CD4-positive, alpha-beta T cell (primary cell): ENCODE results near the gene OR2T10. TPM values are rescaled to one million over a fixed set of nuclear protein-coding genes. Genes with fewer than 3 reads are reported as not detected.

Experiments used
- ATAC-seq: fragments of 200-7000 bp; cut with Tn5 transposase; one replicate; pipeline ENCODE4 v1.10.0; 2022; ENCODE audit warnings: mild to moderate bottlenecking; ENCODE audit not compliant: poor library complexity
- CTCF ChIA-PET: fragments of 350-600 bp; sonication (Branson Sonifier 250); formaldehyde crosslinking; loops from one replicate; lab custom pipeline; 2021; ENCODE audit warnings: antibody characterized with exemption, inconsistent platforms; lab: Charles Lee
- POLR2A ChIA-PET: fragments of 350-600 bp; sonication (Branson Sonifier 250); formaldehyde crosslinking; loops from one replicate; lab custom pipeline; 2021; ENCODE audit warnings: antibody characterized with exemption, inconsistent platforms; lab: Charles Lee
- DNase-seq, 14 experiments: peaks; one replicate each; pipeline ENCODE4 v3.0.0-alpha.2; 2013 to 2020; ENCODE audit warnings: mixed read lengths in 2 of 14
- H3K27ac ChIP-seq, 2 donors: one replicate each; pipeline versions ENCODE4 v1.5.1 to v1.7.0; 2013; ENCODE audit warnings: low read length in 2 of 2, low read depth in 1 of 2, mild to moderate bottlenecking in 1 of 2
- H3K27me3 ChIP-seq, 2 experiments: 1 replicate in 1 of 2; 2 replicates in 1 of 2; pipeline versions ENCODE4 v1.6.1 to v1.7.0; 2013; ENCODE audit warnings: low read length in 2 of 2, control low read depth in 1 of 2, mild to moderate bottlenecking in 1 of 2, moderate library complexity in 1 of 2; ENCODE audit not compliant: insufficient read depth in 2 of 2, control insufficient read depth in 1 of 2
- H3K36me3 ChIP-seq: one replicate; pipeline ENCODE4 v1.6.1; 2013; ENCODE audit warnings: low read length, control low read depth; ENCODE audit not compliant: insufficient read depth
- H3K4me1 ChIP-seq: one replicate; pipeline ENCODE4 v1.6.1; 2013; ENCODE audit warnings: low read length, control low read depth; ENCODE audit not compliant: insufficient read depth
- H3K4me3 ChIP-seq: one replicate; pipeline ENCODE4 v1.5.1; 2013; ENCODE audit warnings: mild to moderate bottlenecking, low read length, moderate library complexity
- H3K9me3 ChIP-seq, 2 experiments: 1 replicate in 1 of 2; 2 replicates in 1 of 2; pipeline versions ENCODE4 v1.6.1 to v1.7.0; 2013; ENCODE audit warnings: low read length in 2 of 2, mild to moderate bottlenecking in 2 of 2, control low read depth in 1 of 2, moderate library complexity in 1 of 2; ENCODE audit not compliant: control insufficient read depth in 1 of 2, insufficient read depth in 1 of 2
- H3K27ac Mint-ChIP-seq: one replicate; pipeline ENCODE4 v1.8.0; 2020; ENCODE audit warnings: mixed read lengths
- H3K27me3 Mint-ChIP-seq: one replicate; pipeline ENCODE4 v1.8.0; 2021; ENCODE audit warnings: mixed read lengths
- H3K36me3 Mint-ChIP-seq: one replicate; pipeline ENCODE4 v1.8.0; 2021; ENCODE audit warnings: low read depth, mixed read lengths
- H3K4me1 Mint-ChIP-seq: one replicate; pipeline ENCODE4 v1.8.0; 2021; ENCODE audit warnings: low read depth, mixed read lengths
- H3K4me3 Mint-ChIP-seq: one replicate; pipeline ENCODE4 v1.8.0; 2020; ENCODE audit warnings: mild to moderate bottlenecking, mixed read lengths
- H3K9me3 Mint-ChIP-seq: one replicate; pipeline ENCODE4 v1.8.0; 2020; ENCODE audit warnings: mixed read lengths
- CTCF ChIP-seq: fragments of 200-600 bp; IDR thresholded peaks from one replicate; pipeline ENCODE4 v1.8.0; 2022; ENCODE audit warnings: antibody characterized with exemption, mild to moderate bottlenecking
- intact Hi-C, 2 experiments: fragments of 100-400 bp; cut with DNase I in 1 of 2; cut with micrococcal nuclease in 1 of 2; formaldehyde crosslinking; loops; one replicate each; pipeline versions ENCODE4 v1.15.1 to v1.9.0; 2023 to 2025; cut with DNase I, micrococcal nuclease
- total RNA-seq, 174 experiments: library from RNA in 2 of 174; stranded (reverse) in 2 of 174; gene quantifications; one replicate each; pipeline ENCODE4 v1.2.3 and lab custom pipeline; 2021 to 2026

OR2T10 gene
- total RNA-seq, 2 experiments from 2014 or later, result not detected

- intact Hi-C loops, result loop anchor here in 1 of 2 experiments (10.0 kb wide), 1 partner anchor 68 kb away; no protein-coding TSS in a partner anchor
- Histone ChIP-seq H3K4me3 (no peak overlapping the region), H3K9me3 (peaks cover 0 to 3% of the 10 kb centered on the region in 2 experiments), H3K27me3 (no peaks in the 10 kb centered on the region), H3K4me1 (no peaks in the 10 kb centered on the region), H3K36me3 (no peaks in the 10 kb centered on the region), H3K27ac (no peak overlapping the region)
- ChIA-PET POLR2A (no interaction called here), CTCF (no interaction called here)
- Mint-ChIP-seq H3K27me3 (no peaks in the 10 kb centered on the region), H3K9me3 (no peaks in the 10 kb centered on the region), H3K4me3 (no peak overlapping the region), H3K4me1 (no peaks in the 10 kb centered on the region), H3K36me3 (no peaks in the 10 kb centered on the region), H3K27ac (no peak overlapping the region)
- DNase-seq, result no peak
- ATAC-seq, result no peak
- no peak for TF ChIP-seq CTCF
These were observed 4.3 kb downstream of the OR2T10 start for GRCh38 chr1:248593226-248593625.

- intact Hi-C loops, result loop anchor here in 1 of 2 experiments (10.0 kb wide), 1 partner anchor 68 kb away; no protein-coding TSS in a partner anchor
- POLR2A ChIA-PET, result no interaction called here
- no peak overlapping the region for H3K4me3 Mint-ChIP-seq
These were observed 4.8 kb downstream of the OR2T10 start for GRCh38 chr1:248592655-248593054.

GRCh38 chr1:248590055-248590454, 7.4 kb downstream of the OR2T10 start:
- H3K4me3 Mint-ChIP-seq, result no peak overlapping the region
- no peaks in the 10 kb centered on the region for H3K36me3 ChIP-seq
- no peak overlapping the region for H3K4me3 ChIP-seq
- ChIA-PET CTCF (no interaction called here), POLR2A (no interaction called here)
- no peaks in the 10 kb centered on the region for H3K36me3 Mint-ChIP-seq
- intact Hi-C loops, result loop anchor here in 1 of 2 experiments (10.0 kb wide), 1 partner anchor 65 kb away; no protein-coding TSS in a partner anchor
- no peak for ATAC-seq
- no peaks in the 10 kb centered on the region for H3K27me3 Mint-ChIP-seq
- no peak overlapping the region for H3K27ac Mint-ChIP-seq
- H3K9me3 Mint-ChIP-seq, result no peaks in the 10 kb centered on the region
- no peaks in the 10 kb centered on the region for H3K4me1 Mint-ChIP-seq
- no peak for TF ChIP-seq CTCF
- H3K4me1 ChIP-seq, result no peaks in the 10 kb centered on the region
- no peak for DNase-seq
- no peaks in the 10 kb centered on the region for H3K27me3 ChIP-seq
- H3K27ac ChIP-seq, result no peak overlapping the region
- H3K9me3 ChIP-seq, result peaks cover 0 to 3% of the 10 kb centered on the region in 2 experiments

More at GRCh38 chr1:248592655-248593054, 4.8 kb downstream of the OR2T10 start:
- DNase-seq, result no peak
- Histone ChIP-seq H3K36me3 (no peaks in the 10 kb centered on the region), H3K9me3 (peaks cover 0 to 3% of the 10 kb centered on the region in 2 experiments), H3K4me3 (no peak overlapping the region), H3K27me3 (no peaks in the 10 kb centered on the region), H3K27ac (no peak overlapping the region), H3K4me1 (no peaks in the 10 kb centered on the region)
- no peaks in the 10 kb centered on the region for H3K36me3 Mint-ChIP-seq
- TF ChIP-seq CTCF, result no peak
- H3K9me3 Mint-ChIP-seq, result no peaks in the 10 kb centered on the region
- H3K27ac Mint-ChIP-seq, result no peak overlapping the region
- no peak for ATAC-seq
- no peaks in the 10 kb centered on the region for H3K4me1 Mint-ChIP-seq
- CTCF ChIA-PET, result no interaction called here
- no peaks in the 10 kb centered on the region for H3K27me3 Mint-ChIP-seq
